Measurements from ENCODE around the gene TFDP3.

Gene TFDP3

DNA sequence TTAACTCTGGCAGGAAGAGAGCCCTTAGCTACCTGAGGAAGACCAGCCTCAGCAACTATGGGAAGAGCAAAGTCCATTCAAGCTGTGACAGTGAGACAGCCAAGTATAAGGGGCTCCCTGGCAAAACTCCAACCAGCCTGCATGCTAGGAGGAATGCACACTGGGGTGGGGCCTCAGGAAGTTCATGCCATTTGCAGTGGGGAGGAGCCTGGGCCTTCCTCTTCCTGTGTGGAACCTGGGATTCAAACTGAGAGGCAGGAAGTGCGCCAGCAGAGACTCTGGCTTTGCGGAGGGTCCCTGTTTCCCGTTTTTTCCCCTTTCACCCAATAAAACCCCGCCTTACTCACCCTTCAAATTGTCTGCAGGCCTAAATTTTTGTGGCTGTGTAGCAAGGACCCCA is 33.0 kb downstream of the TFDP3 start:
- FAIRE-seq = no peak

DNA sequence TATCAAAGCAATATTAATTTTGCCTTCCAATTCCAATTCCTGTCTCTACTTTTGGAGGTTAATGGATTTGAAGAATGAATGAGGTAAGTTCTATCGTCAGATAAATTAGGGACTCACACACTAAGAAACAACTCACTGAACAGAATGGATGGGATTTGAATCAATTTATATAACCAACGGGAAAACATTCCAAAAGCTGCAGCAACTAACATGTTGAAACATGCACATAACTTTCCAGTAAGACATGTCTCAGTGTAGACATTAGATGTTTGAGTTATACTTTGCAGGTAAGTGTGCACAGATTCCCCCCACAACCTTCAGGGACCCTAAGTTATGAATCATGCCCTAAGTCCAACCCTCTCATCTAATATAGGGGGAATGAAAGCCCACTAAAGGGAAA is 34.3 kb downstream of the TFDP3 start:
- FAIRE-seq = no peak

DNA sequence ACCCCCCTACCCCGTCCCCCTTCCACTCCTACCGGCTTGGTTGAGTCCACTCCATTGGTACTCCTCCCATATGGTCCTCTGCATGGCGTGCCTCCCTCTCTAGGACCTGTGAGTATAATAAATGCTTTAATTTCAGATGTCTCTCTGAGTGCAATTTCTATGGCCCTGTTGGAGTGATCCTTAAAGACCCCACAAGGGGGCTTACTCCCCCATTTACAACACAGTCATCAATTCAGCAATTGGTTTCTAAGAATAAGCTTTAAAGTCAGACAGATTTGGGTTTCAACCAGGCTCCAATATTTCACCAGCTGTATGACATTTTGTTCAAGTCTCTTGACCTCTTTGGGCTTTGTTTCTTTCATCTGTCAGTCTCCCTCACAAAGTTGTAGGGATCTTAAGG is 38.7 kb downstream of the TFDP3 start:
- no peak for FAIRE-seq

DNA sequence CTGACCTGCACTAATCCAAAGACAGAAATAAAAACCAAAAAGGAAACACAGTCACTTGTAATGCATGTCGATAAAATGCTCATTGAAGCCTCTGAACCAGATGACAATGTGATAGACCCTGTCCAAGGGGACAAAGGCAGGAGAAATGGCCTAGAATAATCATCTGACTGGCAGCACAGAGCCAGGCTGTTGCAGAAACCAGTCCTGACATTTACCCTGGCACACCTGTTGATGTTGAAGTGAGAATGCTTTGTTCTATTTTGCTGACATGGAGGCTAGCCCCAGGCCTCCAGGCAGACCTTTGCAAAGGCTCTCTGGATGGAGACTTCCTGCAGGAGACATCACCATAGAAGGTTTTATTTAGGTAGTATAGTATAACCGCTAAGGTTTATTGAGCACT is 41.0 kb downstream of the TFDP3 start:
- FAIRE-seq = no peak

DNA sequence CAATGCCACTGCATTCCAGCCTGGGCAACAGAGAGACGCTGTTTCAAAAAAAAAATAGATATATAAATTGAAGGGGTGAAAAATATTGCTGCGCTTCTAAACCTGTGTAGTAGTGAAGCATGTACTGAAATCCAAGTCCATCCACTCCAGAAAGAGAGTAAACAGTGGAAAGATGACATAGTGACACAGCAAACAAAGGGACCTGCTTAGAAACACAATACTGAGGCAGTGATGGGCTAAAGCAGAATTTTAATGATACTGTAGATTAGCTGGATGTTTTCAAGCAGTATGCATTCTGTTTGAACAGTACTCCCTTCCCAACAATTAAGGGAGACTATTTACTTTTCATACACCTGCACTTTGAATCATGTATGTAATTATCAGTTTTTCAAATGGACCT is 42.5 kb downstream of the TFDP3 start:
- FAIRE-seq = no peak

DNA sequence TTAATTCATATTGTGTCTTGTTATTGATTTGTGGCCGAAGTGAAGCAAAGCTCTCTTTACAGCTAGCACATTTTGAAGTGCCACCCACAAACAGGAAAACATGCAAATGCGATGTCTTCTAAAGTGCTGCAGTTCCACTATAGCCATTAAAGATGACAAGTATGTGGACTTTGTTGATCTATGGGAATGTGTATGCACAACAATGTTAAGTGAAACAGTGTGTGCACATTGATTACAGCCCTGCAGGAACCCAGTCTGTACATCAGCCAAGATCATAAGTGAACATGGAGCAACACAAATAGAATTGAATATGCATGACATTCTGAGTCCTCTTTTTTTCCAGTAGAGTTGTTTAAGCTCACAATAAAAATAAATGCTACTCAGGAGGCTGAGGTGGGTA is 43.0 kb downstream of the TFDP3 start:
- FAIRE-seq = no peak

DNA sequence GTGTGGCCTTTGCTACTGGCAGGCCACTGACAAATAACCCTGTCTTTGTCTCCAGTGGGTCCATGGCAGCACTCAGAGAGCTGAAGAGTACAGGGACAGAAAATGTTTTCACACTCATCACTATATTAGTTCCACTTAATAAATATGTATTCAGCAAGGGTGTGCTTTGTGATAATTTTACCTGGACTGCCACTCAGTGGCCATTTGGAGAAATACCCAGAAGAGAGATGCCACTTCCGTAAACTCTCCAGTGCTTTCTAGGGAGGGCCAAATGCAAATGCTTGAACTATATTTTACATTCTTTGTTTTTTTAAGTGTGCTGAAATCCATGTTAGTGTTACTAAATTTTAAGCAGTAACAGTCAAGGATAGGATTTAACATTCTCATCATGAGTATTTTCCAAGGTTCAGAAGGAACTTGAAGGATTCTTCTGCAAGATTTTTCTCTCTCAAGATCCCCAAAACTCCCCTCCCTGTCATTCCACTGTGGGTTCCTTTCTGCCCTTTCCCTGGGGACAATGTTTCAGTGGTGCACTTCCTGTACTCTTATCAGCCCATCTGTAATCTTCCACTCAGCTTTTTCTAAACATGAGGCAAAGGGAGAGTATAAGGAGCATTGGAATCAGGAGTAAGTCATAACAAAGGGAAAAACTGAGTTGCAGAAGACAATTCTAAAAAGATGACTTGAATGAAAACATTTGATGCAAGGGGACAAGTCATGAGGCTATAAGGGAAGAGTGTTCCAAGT is 46.0 kb downstream of the TFDP3 start:
- peak; percentile 73 for FAIRE-seq
